Cardiac muscle cell (in vitro differentiated cells and primary cell): Measurements from ENCODE around the gene RASGRP1. TPM values are rescaled to one million over a fixed set of nuclear protein-coding genes. Genes with fewer than 3 reads are reported as not detected.

Experiments used
- DNase-seq, 2 donors: peaks; one replicate each; pipeline versions ENCODE4 v3.0.0 to v3.0.0-alpha.2; 2010 to 2017; ENCODE audit warnings: low read depth in 1 of 2, low spot score in 1 of 2
- H3K27ac ChIP-seq: fragments of 200-600 bp; sonication (generic); 2 replicates; pipeline ENCODE4 v1.5.1; 2016
- H3K27me3 ChIP-seq: fragments of 200-600 bp; sonication (generic); 2 replicates; pipeline ENCODE4 v1.6.0; 2016; ENCODE audit warnings: control low read depth
- H3K36me3 ChIP-seq: fragments of 200-600 bp; sonication (generic); 2 replicates; pipeline ENCODE4 v1.5.1; 2016; ENCODE audit warnings: control low read depth
- H3K4me1 ChIP-seq: fragments of 200-600 bp; sonication (generic); 2 replicates; pipeline ENCODE4 v1.8.1; 2017; ENCODE audit warnings: low read depth, mild to moderate bottlenecking, mixed run types
- H3K4me3 ChIP-seq: fragments of 200-600 bp; sonication (generic); 2 replicates; pipeline ENCODE4 v1.5.1; 2016; ENCODE audit warnings: mild to moderate bottlenecking
- H3K9me3 ChIP-seq: fragments of 200-600 bp; sonication (generic); 2 replicates; pipeline ENCODE4 v1.5.1; 2017; ENCODE audit warnings: low read depth, mild to moderate bottlenecking, control low read depth
- polyA plus RNA-seq: library from polyadenylated mRNA; unstranded; fragments of >200 nt; fragmentation: Nextera tagmentation; extraction: Ambion mirVana; gene quantifications from 2 replicates; pipeline ENCODE4 v1.2.1, GENCODE V29; 2016
- total RNA-seq: library from RNA; depleted of rRNA; stranded (reverse); fragments of >200 nt; gene quantifications from 2 replicates; pipeline ENCODE4 v1.2.3, GENCODE V29; 2016
- TF ChIP-seq, protein P1 (sequence below): IDR thresholded peaks from 2 replicates; pipeline ENCODE4 v1.5.1; 2012; ENCODE audit warnings: low read depth, mild to moderate bottlenecking, low read length

RASGRP1 gene
- total and polyA plus RNA-seq, 2 experiments from 2014 or later, result 1.1 to 4.5 TPM

- H3K27ac ChIP-seq, result no peak overlapping the region
- DNase-seq, result no peak
- no peaks in the 10 kb centered on the region for H3K36me3 ChIP-seq
- TF ChIP-seq, protein P1, sequence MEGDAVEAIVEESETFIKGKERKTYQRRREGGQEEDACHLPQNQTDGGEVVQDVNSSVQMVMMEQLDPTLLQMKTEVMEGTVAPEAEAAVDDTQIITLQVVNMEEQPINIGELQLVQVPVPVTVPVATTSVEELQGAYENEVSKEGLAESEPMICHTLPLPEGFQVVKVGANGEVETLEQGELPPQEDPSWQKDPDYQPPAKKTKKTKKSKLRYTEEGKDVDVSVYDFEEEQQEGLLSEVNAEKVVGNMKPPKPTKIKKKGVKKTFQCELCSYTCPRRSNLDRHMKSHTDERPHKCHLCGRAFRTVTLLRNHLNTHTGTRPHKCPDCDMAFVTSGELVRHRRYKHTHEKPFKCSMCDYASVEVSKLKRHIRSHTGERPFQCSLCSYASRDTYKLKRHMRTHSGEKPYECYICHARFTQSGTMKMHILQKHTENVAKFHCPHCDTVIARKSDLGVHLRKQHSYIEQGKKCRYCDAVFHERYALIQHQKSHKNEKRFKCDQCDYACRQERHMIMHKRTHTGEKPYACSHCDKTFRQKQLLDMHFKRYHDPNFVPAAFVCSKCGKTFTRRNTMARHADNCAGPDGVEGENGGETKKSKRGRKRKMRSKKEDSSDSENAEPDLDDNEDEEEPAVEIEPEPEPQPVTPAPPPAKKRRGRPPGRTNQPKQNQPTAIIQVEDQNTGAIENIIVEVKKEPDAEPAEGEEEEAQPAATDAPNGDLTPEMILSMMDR, result no peak
- H3K4me3 ChIP-seq, result no peak overlapping the region
- H3K4me1 ChIP-seq, result no peaks in the 10 kb centered on the region
- no peaks in the 10 kb centered on the region for H3K27me3 ChIP-seq
- no peaks in the 10 kb centered on the region for H3K9me3 ChIP-seq
Observed at GRCh38 chr15:38532728-38533127, 31.9 kb downstream of the RASGRP1 start.

- no peaks in the 10 kb centered on the region for H3K4me1 ChIP-seq
- TF ChIP-seq, protein P1, result no peak
- no peak overlapping the region for H3K27ac ChIP-seq
- H3K9me3 ChIP-seq, result no peaks in the 10 kb centered on the region
- no peak overlapping the region for H3K4me3 ChIP-seq
- no peaks in the 10 kb centered on the region for H3K27me3 ChIP-seq
- peak in 1 of 2 donors; percentile 70 for DNase-seq
- H3K36me3 ChIP-seq, result no peaks in the 10 kb centered on the region
Observed at GRCh38 chr15:38531509-38531908, 33.1 kb downstream of the RASGRP1 start.

DNA sequence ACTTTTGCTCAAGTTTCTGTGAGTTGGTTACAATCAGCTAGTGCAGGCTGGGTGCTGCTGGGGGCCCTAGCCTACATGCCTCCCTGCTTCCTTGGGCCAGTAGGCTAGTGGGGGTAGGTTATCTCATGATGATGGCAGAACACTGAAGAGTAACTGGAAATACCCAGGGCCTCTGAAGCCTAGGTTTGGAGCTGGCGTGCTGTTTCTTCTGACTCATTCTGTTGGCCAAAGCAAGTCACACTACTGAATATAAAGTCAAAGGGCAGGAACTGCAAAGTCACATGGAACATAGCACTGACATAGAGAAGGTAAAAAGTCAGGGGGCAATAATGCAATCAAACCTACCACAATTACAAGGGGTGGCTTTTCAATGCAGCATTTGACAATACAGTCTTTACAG is 34.5 kb downstream of the RASGRP1 start:
- TF ChIP-seq, protein P1, result no peak
- Histone ChIP-seq H3K27me3 (no peaks in the 10 kb centered on the region), H3K36me3 (no peaks in the 10 kb centered on the region), H3K9me3 (no peaks in the 10 kb centered on the region), H3K27ac (no peak overlapping the region), H3K4me1 (no peaks in the 10 kb centered on the region), H3K4me3 (no peak overlapping the region)
- no peak for DNase-seq

GRCh38 chr15:38528294-38528693 is 36.3 kb downstream of the RASGRP1 start:
- no peaks in the 10 kb centered on the region for H3K9me3 ChIP-seq
- TF ChIP-seq, protein P1, result no peak
- no peak overlapping the region for H3K27ac ChIP-seq
- DNase-seq, result peak in 1 of 2 donors; percentile 33
- no peaks in the 10 kb centered on the region for H3K4me1 ChIP-seq
- no peak overlapping the region for H3K4me3 ChIP-seq
- no peaks in the 10 kb centered on the region for H3K36me3 ChIP-seq
- H3K27me3 ChIP-seq, result no peaks in the 10 kb centered on the region

- no peak for DNase-seq
- H3K27me3 ChIP-seq, result no peaks in the 10 kb centered on the region
- no peaks in the 10 kb centered on the region for H3K4me1 ChIP-seq
- no peaks in the 10 kb centered on the region for H3K9me3 ChIP-seq
- no peak overlapping the region for H3K27ac ChIP-seq
- TF ChIP-seq, protein P1, result no peak
- no peak overlapping the region for H3K4me3 ChIP-seq
- no peaks in the 10 kb centered on the region for H3K36me3 ChIP-seq
Observed at GRCh38 chr15:38526158-38526557, 38.5 kb downstream of the RASGRP1 start.

DNA sequence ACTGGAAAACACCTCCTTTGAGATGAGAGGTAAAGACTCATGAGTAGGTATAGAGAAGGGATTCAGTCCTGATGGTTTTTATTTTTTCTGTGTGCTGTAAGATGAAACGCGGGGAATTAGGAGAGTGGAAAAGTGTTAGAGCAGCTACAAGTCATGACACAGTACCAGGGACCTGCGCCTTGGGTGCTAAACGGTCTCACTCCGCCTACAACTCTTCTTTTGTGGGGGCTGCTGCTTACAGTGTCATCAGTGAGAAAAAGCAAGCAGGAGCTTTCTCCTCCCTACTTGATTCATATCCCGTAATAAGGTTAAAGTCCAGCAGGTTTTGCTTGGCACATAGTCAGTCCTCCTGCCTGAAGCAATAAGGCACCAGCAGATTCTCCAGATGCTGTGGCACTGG is 39.1 kb downstream of the RASGRP1 start:
- no peaks in the 10 kb centered on the region for H3K9me3 ChIP-seq
- TF ChIP-seq, protein P1, result no peak
- DNase-seq, result no peak

More for the DNA sequence above, 39.1 kb downstream of the RASGRP1 start:
- H3K36me3 ChIP-seq, result no peaks in the 10 kb centered on the region
- no peak overlapping the region for H3K4me3 ChIP-seq
- H3K27ac ChIP-seq, result no peak overlapping the region
- H3K4me1 ChIP-seq, result no peaks in the 10 kb centered on the region
- H3K27me3 ChIP-seq, result no peaks in the 10 kb centered on the region
